ENCODE measurements around the gene PRRG3. TPM values are rescaled to one million over a fixed set of nuclear protein-coding genes. Genes with fewer than 3 reads are reported as not detected.

Gene PRRG3
- total RNA-seq, 1 donor from 2014 or later = not detected

DNA sequence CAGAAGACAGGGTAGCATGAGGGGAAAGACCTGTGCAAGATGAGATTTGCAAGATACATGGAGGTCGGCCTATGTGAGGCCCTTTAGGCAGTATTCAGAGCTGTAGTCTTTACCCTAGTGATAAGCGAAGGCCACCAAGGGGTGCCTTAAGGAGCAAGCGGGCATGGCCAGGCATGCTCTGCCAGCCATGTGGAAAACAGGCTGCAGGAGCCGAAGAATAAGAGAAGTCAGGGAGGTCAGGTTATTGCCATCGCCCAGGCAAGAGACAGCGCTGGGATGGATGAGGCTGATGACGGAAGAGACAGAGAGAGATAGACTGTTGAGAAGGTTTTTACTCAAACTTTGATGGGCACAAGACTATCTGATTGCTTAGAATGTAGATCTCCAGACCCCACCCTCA, 13.6 kb downstream of the PRRG3 start:
- H3K36me3 ChIP-seq = no peaks in the 10 kb centered on the region
- TF ChIP-seq, protein P1, sequence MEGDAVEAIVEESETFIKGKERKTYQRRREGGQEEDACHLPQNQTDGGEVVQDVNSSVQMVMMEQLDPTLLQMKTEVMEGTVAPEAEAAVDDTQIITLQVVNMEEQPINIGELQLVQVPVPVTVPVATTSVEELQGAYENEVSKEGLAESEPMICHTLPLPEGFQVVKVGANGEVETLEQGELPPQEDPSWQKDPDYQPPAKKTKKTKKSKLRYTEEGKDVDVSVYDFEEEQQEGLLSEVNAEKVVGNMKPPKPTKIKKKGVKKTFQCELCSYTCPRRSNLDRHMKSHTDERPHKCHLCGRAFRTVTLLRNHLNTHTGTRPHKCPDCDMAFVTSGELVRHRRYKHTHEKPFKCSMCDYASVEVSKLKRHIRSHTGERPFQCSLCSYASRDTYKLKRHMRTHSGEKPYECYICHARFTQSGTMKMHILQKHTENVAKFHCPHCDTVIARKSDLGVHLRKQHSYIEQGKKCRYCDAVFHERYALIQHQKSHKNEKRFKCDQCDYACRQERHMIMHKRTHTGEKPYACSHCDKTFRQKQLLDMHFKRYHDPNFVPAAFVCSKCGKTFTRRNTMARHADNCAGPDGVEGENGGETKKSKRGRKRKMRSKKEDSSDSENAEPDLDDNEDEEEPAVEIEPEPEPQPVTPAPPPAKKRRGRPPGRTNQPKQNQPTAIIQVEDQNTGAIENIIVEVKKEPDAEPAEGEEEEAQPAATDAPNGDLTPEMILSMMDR (IDR thresholded peaks at IDR 0.05) = no peak
- H3K4me3 ChIP-seq = no peak overlapping the region
- no peaks in the 10 kb centered on the region for H3K4me1 ChIP-seq
- no peaks in the 10 kb centered on the region for H3K9me3 ChIP-seq
- H3K27me3 ChIP-seq = no peaks in the 10 kb centered on the region
- intact Hi-C loops (cut with DNase I) = no loop called here
- no peak for DNase-seq (ENCODE audit: low spot score in 2 of 2)
- no peak overlapping the region for H3K27ac ChIP-seq

DNA sequence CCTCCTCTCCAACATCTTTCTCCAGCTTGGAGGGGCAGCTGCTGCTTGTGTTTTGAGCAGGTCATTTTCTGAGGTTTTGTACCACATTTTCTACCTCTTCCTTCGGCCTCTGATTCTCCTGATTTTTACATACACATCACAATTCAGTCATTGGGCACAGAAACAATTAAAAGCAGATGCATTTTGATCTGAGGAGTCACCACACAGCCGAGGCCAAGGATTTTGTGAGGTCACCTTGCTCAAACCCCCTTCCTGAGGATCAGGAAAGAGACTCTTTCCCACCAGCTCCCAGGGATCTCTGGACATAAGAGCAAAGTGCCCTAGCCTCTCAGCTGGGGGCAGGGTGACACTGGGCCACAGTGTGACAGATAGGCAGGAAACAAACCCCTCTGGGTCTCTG, 15.2 kb downstream of the PRRG3 start:
- intact Hi-C loops (cut with DNase I) = no loop called here
- Histone ChIP-seq H3K27me3 (no peaks in the 10 kb centered on the region), H3K9me3 (no peaks in the 10 kb centered on the region), H3K36me3 (no peaks in the 10 kb centered on the region), H3K27ac (no peak overlapping the region), H3K4me1 (no peaks in the 10 kb centered on the region), H3K4me3 (no peak overlapping the region)
- TF ChIP-seq, protein P1 (IDR thresholded peaks at IDR 0.05) = no peak
- DNase-seq (ENCODE audit: low spot score in 2 of 2) = no peak

DNA sequence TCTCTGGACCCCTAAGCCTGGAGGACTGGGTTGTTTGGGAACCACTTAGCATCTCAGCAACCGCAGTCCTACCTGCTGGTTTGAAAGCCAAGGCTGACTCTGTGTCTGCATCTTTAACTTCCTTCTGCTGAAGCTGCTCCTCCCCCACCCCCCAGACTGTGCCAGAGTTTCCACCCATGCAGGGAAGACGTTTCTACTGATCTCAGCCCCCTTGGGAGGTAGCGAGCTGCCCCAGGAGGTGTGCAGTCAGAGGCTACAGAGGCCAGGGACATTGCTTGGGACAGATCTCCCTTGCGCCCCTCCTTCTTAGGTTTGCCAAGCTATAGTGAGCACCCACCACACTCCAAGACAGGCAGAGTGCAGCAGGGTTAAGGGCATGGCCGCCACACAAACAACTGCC, 15.9 kb downstream of the PRRG3 start:
- H3K27ac ChIP-seq = no peak overlapping the region
- intact Hi-C loops (cut with DNase I) = no loop called here
- H3K4me1 ChIP-seq = no peaks in the 10 kb centered on the region
- no peak for DNase-seq (ENCODE audit: low spot score in 2 of 2)
- no peaks in the 10 kb centered on the region for H3K9me3 ChIP-seq
- H3K27me3 ChIP-seq = no peaks in the 10 kb centered on the region
- H3K4me3 ChIP-seq = no peak overlapping the region
- H3K36me3 ChIP-seq = no peaks in the 10 kb centered on the region
- TF ChIP-seq, protein P1 (IDR thresholded peaks at IDR 0.05) = no peak

DNA sequence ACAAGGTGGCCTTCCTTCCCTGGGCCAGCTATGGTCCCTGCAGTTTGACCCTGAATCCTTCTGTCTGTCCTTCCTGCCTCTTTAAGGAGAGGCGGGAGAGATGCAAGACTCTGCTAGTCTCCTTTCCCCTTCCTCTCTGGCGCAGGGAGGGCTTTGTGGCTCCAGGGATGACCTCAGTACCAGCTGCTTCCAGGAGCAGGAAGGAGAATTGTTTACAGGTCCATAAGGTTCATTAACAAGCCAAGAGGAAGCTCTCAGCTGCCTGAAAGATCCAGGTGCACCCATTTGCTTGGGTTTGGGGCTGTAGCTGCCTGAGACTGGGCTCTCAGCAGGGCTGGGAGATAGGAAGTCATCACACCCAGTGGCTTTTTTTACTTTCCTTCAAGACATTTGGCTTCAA, 16.5 kb downstream of the PRRG3 start:
- Histone ChIP-seq H3K36me3 (no peaks in the 10 kb centered on the region), H3K9me3 (no peaks in the 10 kb centered on the region), H3K4me1 (no peaks in the 10 kb centered on the region), H3K27ac (no peak overlapping the region), H3K4me3 (no peak overlapping the region), H3K27me3 (no peaks in the 10 kb centered on the region)
- DNase-seq (ENCODE audit: low spot score in 2 of 2) = no peak
- TF ChIP-seq, protein P1 (IDR thresholded peaks at IDR 0.05) = no peak
- intact Hi-C loops (cut with DNase I) = no loop called here

DNA sequence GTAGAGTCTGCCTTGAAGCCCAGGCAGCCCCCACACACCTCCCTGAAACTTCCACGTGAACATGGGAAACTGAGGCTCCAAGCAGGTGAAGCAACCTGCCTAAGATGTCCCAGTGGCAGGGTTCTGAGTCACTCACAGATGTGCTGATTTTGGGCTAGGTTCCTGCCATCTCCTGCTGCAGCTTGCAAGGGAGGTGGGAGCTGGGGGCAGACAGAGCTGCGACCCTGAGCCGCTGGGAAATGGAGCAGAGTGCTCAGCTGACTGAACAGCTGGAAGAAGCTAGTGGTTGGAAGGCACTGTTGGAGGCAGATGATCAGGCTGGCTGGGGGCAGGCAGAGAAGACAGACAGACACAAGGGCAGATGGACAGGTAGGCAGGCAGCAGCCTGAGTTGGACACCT, 17.0 kb downstream of the PRRG3 start:
- TF ChIP-seq, protein P1 (IDR thresholded peaks at IDR 0.05) = no peak
- intact Hi-C loops (cut with DNase I) = no loop called here
- no peak overlapping the region for H3K27ac ChIP-seq
- no peaks in the 10 kb centered on the region for H3K9me3 ChIP-seq
- H3K4me3 ChIP-seq = no peak overlapping the region
- no peak for DNase-seq (ENCODE audit: low spot score in 2 of 2)
- H3K4me1 ChIP-seq = no peaks in the 10 kb centered on the region
- no peaks in the 10 kb centered on the region for H3K36me3 ChIP-seq
- no peaks in the 10 kb centered on the region for H3K27me3 ChIP-seq

DNA sequence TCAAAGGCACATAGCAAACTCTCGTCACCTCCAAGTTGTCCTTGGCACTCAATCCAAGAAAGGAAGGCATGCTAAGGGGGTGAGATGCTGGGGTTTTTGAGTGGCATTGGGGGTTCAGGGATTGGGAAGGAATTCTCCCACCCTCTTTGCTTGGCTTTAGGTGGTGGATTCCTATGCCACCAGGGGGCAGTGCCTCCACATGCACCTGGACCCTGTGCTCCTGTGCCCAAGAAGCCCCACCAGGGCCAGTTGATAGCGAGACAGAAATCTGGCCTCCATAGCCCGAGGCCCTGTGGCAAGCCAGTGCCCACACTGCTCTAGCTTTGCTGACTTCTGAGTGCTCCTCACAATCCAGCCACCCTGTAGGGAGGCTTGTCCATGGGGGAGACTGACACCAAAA, 18.6 kb downstream of the PRRG3 start:
- H3K4me1 ChIP-seq = no peaks in the 10 kb centered on the region
- DNase-seq (ENCODE audit: low spot score in 2 of 2) = no peak
- TF ChIP-seq, protein P1 (IDR thresholded peaks at IDR 0.05) = peak in 1 of 3 experiments; percentile 38

More for the DNA sequence above, 18.6 kb downstream of the PRRG3 start:
- Histone ChIP-seq H3K27me3 (no peaks in the 10 kb centered on the region), H3K4me3 (no peak overlapping the region), H3K9me3 (no peaks in the 10 kb centered on the region), H3K27ac (no peak overlapping the region), H3K36me3 (no peaks in the 10 kb centered on the region)
- intact Hi-C loops (cut with DNase I) = no loop called here
